Mucosa of rectum (tissue), 2 donors: ENCODE results near the gene SSTR5.

Source experiments
- H3K27ac ChIP-seq, 2 donors: one replicate each; pipeline ENCODE4 v1.7.0; 2013; ENCODE audit warnings: inconsistent platforms in 2 of 2, low read depth in 2 of 2, low read length in 2 of 2
- H3K27me3 ChIP-seq, 2 donors: one replicate each; pipeline ENCODE4 v1.7.0; 2013; ENCODE audit warnings: low read length in 2 of 2; ENCODE audit not compliant: control insufficient read depth in 2 of 2, insufficient read depth in 2 of 2
- H3K36me3 ChIP-seq, 2 donors: one replicate each; pipeline ENCODE4 v1.7.0; 2013; ENCODE audit warnings: low read length in 2 of 2; ENCODE audit not compliant: control insufficient read depth in 2 of 2, insufficient read depth in 2 of 2
- H3K4me1 ChIP-seq, 2 donors: one replicate each; pipeline ENCODE4 v1.7.0; 2013; ENCODE audit warnings: low read length in 2 of 2, mild to moderate bottlenecking in 1 of 2; ENCODE audit not compliant: control insufficient read depth in 2 of 2, insufficient read depth in 2 of 2
- H3K4me3 ChIP-seq, 2 donors: one replicate each; pipeline ENCODE4 v1.7.0; 2013; ENCODE audit warnings: low read length in 2 of 2
- H3K9ac ChIP-seq, 2 donors: one replicate each; pipeline ENCODE4 v1.7.0; 2013; ENCODE audit warnings: low read length in 2 of 2, low read depth in 1 of 2, mild to moderate bottlenecking in 1 of 2
- H3K9me3 ChIP-seq, 2 donors: one replicate each; pipeline ENCODE4 v1.7.0; 2013; ENCODE audit warnings: low read length in 2 of 2; ENCODE audit not compliant: control insufficient read depth in 2 of 2
- donor health status: healthy.
- donor health status: Normal muscosa, but diverticular disease.

Gene SSTR5

GRCh38 chr16:1095450-1096168 lies 23.1 kb downstream of the SSTR5 start:
- no peak overlapping the region for H3K4me3 ChIP-seq
- no peaks in the 10 kb centered on the region for H3K36me3 ChIP-seq
- peaks cover 7 to 11% of the 10 kb centered on the region in 2 donors for H3K4me1 ChIP-seq
- no peaks in the 10 kb centered on the region for H3K9me3 ChIP-seq
- H3K9ac ChIP-seq, result no peak overlapping the region
- peaks cover 3 to 18% of the 10 kb centered on the region in 2 donors for H3K27me3 ChIP-seq
- H3K27ac ChIP-seq, result no peak overlapping the region

- H3K27me3 ChIP-seq, result peaks cover 3 to 21% of the 10 kb centered on the region in 2 donors
- no peak within 1 kb of the TSS for H3K27ac ChIP-seq
These were observed 23.9 kb downstream of the SSTR5 start, which contains the start of gene C1QTNF8 for GRCh38 chr16:1096169-1097082. Gene C1QTNF8, minus strand, starts transcription at chr16:1096244. Its CDS starts 1,322 bp downstream, at chr16:1094922.

GRCh38 chr16:1097156-1097555 lies 24.6 kb downstream of the SSTR5 start:
- peaks cover 5 to 10% of the 10 kb centered on the region in 2 donors for H3K4me1 ChIP-seq
- no peak overlapping the region for H3K9ac ChIP-seq
- H3K36me3 ChIP-seq, result no peaks in the 10 kb centered on the region
- H3K27ac ChIP-seq, result no peak overlapping the region
- no peak overlapping the region for H3K4me3 ChIP-seq
- peaks cover 3 to 21% of the 10 kb centered on the region in 2 donors for H3K27me3 ChIP-seq
- no peaks in the 10 kb centered on the region for H3K9me3 ChIP-seq

More at GRCh38 chr16:1096169-1097082, 23.9 kb downstream of the SSTR5 start, which contains the start of gene C1QTNF8:
- Histone ChIP-seq H3K36me3 (no peaks in the 10 kb centered on the region), H3K9me3 (no peaks in the 10 kb centered on the region), H3K9ac (no peak within 1 kb of the TSS), H3K4me1 (peaks cover 5 to 10% of the 10 kb centered on the region in 2 donors), H3K4me3 (no peak within 1 kb of the TSS)

GRCh38 chr16:1097800-1098199 lies 25.3 kb downstream of the SSTR5 start:
- Histone ChIP-seq H3K9me3 (no peaks in the 10 kb centered on the region), H3K4me3 (no peak overlapping the region), H3K27me3 (peaks cover 3 to 21% of the 10 kb centered on the region in 2 donors), H3K36me3 (no peaks in the 10 kb centered on the region), H3K27ac (no peak overlapping the region), H3K4me1 (peaks cover 5 to 10% of the 10 kb centered on the region in 2 donors), H3K9ac (no peak overlapping the region)

- H3K27ac ChIP-seq, result no peak overlapping the region
- no peaks in the 10 kb centered on the region for H3K9me3 ChIP-seq
- no peak overlapping the region for H3K4me3 ChIP-seq
- H3K4me1 ChIP-seq, result peaks cover 5 to 10% of the 10 kb centered on the region in 2 donors
- peaks cover 6 to 21% of the 10 kb centered on the region in 2 donors for H3K27me3 ChIP-seq
- H3K36me3 ChIP-seq, result no peaks in the 10 kb centered on the region
- no peak overlapping the region for H3K9ac ChIP-seq
These were observed 25.9 kb downstream of the SSTR5 start for GRCh38 chr16:1098266-1098991.

GRCh38 chr16:1099189-1100083 lies 26.9 kb downstream of the SSTR5 start:
- Histone ChIP-seq H3K36me3 (no peaks in the 10 kb centered on the region), H3K27ac (no peak overlapping the region), H3K27me3 (peaks cover 8 to 21% of the 10 kb centered on the region in 2 donors), H3K9ac (no peak overlapping the region), H3K4me3 (no peak overlapping the region), H3K9me3 (no peaks in the 10 kb centered on the region), H3K4me1 (peaks cover 5 to 10% of the 10 kb centered on the region in 2 donors)

- Histone ChIP-seq H3K27me3 (peaks cover 8 to 25% of the 10 kb centered on the region in 2 donors), H3K4me1 (peaks cover 5 to 10% of the 10 kb centered on the region in 2 donors), H3K27ac (no peak overlapping the region), H3K4me3 (no peak overlapping the region), H3K9me3 (no peaks in the 10 kb centered on the region), H3K9ac (no peak overlapping the region), H3K36me3 (no peaks in the 10 kb centered on the region)
These were observed 27.7 kb downstream of the SSTR5 start for GRCh38 chr16:1100084-1100800.

GRCh38 chr16:1101133-1101532 lies 28.6 kb downstream of the SSTR5 start:
- Histone ChIP-seq H3K4me1 (peaks cover 5 to 10% of the 10 kb centered on the region in 2 donors), H3K9me3 (no peaks in the 10 kb centered on the region), H3K4me3 (no peak overlapping the region), H3K36me3 (no peaks in the 10 kb centered on the region), H3K27ac (no peak overlapping the region), H3K9ac (no peak overlapping the region), H3K27me3 (peaks cover 8 to 25% of the 10 kb centered on the region in 2 donors)
